BLaER1 treated with 17β-estradiol and CSF1 and Interleukin-3, amounts not matched to agents 10 nM and 100 nM (cell line): ENCODE results near the gene SYNGR4.

Experiments used
- H3K27ac ChIP-seq, 11 experiments: shearing (Covaris generic); formaldehyde crosslinking; 2 replicates each; pipeline ENCODE4 v1.8.1; 2022
- H3K27me3 ChIP-seq, 11 experiments: shearing (Covaris generic); formaldehyde crosslinking; 2 replicates each; pipeline ENCODE4 v1.8.1; 2022
- H3K36me3 ChIP-seq, 11 experiments: shearing (Covaris generic); formaldehyde crosslinking; 2 replicates each; pipeline ENCODE4 v1.8.1; 2022
- H3K4me1 ChIP-seq, 10 experiments: shearing (Covaris generic); formaldehyde crosslinking; 2 replicates each; pipeline ENCODE4 v1.8.1; 2022
- H3K4me2 ChIP-seq, 11 experiments: shearing (Covaris generic); formaldehyde crosslinking; 2 replicates each; pipeline ENCODE4 v1.8.1; 2022
- H3K4me3 ChIP-seq, 10 experiments: shearing (Covaris generic); formaldehyde crosslinking; 2 replicates each; pipeline ENCODE4 v1.8.1; 2022
- H3K9ac ChIP-seq, 11 experiments: shearing (Covaris generic); formaldehyde crosslinking; 2 replicates each; pipeline ENCODE4 v1.8.1; 2022
- H3K9me3 ChIP-seq, 11 experiments: shearing (Covaris generic); formaldehyde crosslinking; replicated peaks in 1 of 11; 2 replicates each; pipeline ENCODE4 v1.8.1; 2022
- H4K20me1 ChIP-seq, 11 experiments: shearing (Covaris generic); formaldehyde crosslinking; 2 replicates each; pipeline ENCODE4 v1.8.1; 2022
- Cebpa-rat ChIP-seq, 11 experiments: shearing (Covaris generic); IDR thresholded peaks; 2 replicates each; pipeline ENCODE4 v1.8.1; 2022

The SYNGR4 gene

DNA sequence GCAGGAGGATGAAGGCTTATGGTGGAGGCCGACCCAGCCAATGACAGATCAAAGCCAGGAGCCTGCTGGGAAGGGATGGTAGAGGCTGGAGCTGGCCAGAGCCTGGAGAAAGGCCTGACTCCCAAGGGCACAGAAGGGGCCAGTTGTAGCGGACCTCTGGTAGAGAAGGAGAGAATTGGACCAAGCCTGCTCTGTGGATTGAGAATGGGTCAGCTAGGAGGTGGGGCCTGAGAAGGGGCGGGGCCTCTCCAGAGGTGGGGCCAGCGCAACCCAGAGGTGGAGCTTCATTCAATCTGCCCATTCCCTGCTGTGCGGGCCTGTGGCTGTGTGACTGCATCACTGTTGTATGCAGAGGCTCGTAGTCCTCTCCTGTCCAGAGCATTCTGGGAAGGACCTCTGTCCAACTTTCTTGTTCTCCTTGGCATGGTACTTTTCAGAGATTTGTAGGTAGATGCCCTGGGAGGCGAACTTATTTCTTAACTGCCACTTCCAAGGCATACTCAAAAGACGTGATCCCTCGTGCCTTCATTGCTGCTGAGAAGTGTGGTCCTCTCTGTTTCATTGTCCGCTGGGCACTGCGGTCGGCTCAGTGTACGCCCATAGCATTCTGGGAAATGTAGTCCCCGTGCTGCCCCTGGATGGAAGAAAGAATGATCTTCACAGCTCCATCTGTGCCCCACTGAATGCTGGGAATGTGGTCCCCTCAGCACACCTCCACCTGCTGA is 36.0 kb downstream of the SYNGR4 start:
- no peak overlapping the region for H3K27ac ChIP-seq
- peaks cover 44 to 56% (median 51%) of the 10 kb centered on the region in 11 experiments for H3K27me3 ChIP-seq
- no peak overlapping the region for H3K4me3 ChIP-seq
- peak overlapping the region in 7 of 11 experiments; percentile 8 to 56 (median 14); a peak in 5 of 22 replicates for H3K4me2 ChIP-seq
- no peak for TF ChIP-seq Cebpa-rat (IDR thresholded peaks at IDR 0.05)
- H3K9ac ChIP-seq = no peak overlapping the region
- no peaks in the 10 kb centered on the region for H3K36me3 ChIP-seq
- peaks cover 2 to 52% (median 37%) of the 10 kb centered on the region in 10 experiments; a peak in 18 of 20 replicates for H3K4me1 ChIP-seq
- peaks cover 0 to 14% (median 0%) of the 10 kb centered on the region in 11 experiments; a peak in 3 of 22 replicates for H4K20me1 ChIP-seq
- peaks cover 0 to 17% (median 7%) of the 10 kb centered on the region in 11 experiments; a peak in 14 of 22 replicates for H3K9me3 ChIP-seq

DNA sequence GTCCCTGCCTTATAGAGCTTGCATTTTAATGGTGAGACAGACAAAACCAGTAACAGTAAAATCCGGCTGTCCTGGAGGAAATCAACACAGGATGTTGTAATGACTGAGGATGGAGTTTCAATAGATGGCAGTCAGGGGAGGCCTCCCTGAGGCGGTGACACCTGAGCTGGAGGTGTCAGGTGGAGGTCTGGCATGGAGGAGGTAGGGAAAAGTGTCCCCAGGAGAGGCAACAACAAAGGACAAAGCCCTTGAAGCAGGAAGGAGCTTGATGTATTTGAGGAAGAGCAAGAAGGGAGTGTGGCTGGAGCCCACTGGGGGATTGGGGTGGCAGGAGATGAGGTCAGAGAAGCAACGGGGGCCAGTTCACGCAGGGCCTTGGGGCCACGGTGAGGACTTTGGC is 37.1 kb downstream of the SYNGR4 start:
- peaks cover 6 to 45% (median 26%) of the 10 kb centered on the region in 10 experiments; a peak in 18 of 20 replicates for H3K4me1 ChIP-seq
- no peak overlapping the region for H3K4me3 ChIP-seq
- peak overlapping the region in 8 of 11 experiments; percentile 18 to 56 (median 33); a peak in 14 of 22 replicates for H3K4me2 ChIP-seq
- H3K36me3 ChIP-seq = no peaks in the 10 kb centered on the region
- H3K9ac ChIP-seq = no peak overlapping the region
- H3K27ac ChIP-seq = no peak overlapping the region
- H3K27me3 ChIP-seq = peaks cover 32 to 45% (median 40%) of the 10 kb centered on the region in 11 experiments
- peaks cover 0 to 6% (median 0%) of the 10 kb centered on the region in 11 experiments; a peak in 2 of 22 replicates for H4K20me1 ChIP-seq
- peaks cover 0 to 17% (median 7%) of the 10 kb centered on the region in 11 experiments; a peak in 14 of 22 replicates for H3K9me3 ChIP-seq
- TF ChIP-seq Cebpa-rat (IDR thresholded peaks at IDR 0.05) = no peak

DNA sequence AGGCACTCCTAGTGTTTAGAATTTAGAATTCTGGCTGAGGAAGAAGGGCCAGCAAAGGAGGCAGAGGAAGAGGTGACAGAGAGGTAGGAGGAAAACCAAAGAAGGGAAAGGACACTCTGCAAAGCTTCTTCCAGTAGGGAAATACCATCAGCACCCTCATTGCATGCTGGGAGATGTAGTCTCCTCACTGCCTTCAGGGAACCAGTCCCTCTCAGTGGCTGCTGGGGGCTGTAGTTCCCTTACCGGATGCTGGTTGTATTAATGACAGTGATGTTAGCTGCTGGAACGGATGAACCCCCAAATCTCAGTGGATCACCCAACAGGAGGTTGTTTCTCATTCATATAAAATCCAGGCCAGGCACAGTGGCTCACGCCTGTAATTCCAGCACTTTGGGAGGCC is 39.4 kb downstream of the SYNGR4 start:
- Histone ChIP-seq H3K36me3 (no peaks in the 10 kb centered on the region), H3K4me1 (peaks cover 5 to 33% (median 15%) of the 10 kb centered on the region in 10 experiments; a peak in 18 of 20 replicates), H4K20me1 (no peaks in the 10 kb centered on the region), H3K4me3 (no peak overlapping the region), H3K27me3 (peaks cover 9 to 22% (median 16%) of the 10 kb centered on the region in 11 experiments), H3K9me3 (peaks cover 0 to 13% (median 7%) of the 10 kb centered on the region in 11 experiments; a peak in 14 of 22 replicates), H3K27ac (no peak overlapping the region), H3K4me2 (peak overlapping the region in 4 of 11 experiments; percentile 4 to 33 (median 17); a peak in 4 of 22 replicates), H3K9ac (no peak overlapping the region)
- TF ChIP-seq Cebpa-rat (IDR thresholded peaks at IDR 0.05) = no peak

DNA sequence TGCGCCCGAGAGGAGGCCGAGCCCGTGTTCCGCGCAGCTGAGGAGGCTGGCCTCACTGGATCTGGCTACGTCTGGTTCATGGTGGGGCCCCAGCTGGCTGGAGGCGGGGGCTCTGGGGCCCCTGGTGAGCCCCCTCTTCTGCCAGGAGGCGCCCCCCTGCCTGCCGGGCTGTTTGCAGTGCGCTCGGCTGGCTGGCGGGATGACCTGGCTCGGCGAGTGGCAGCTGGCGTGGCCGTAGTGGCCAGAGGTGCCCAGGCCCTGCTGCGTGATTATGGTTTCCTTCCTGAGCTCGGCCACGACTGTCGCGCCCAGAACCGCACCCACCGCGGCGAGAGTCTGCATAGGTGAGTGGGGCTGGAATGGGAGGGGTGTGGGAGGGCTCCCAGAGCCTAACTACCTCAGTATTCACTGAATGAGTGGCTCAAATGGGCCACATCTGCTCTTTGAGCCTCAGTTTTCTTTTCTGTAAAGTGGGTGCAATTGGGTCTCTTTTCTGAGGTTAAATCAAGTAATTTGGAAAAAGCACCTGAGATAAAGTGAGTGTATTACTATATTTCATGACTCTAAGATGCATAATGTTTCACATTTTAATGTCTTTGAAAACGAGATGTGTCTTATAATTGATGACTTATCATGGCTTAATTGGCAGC is 41.0 kb downstream of the SYNGR4 start:
- peaks cover 0 to 6% (median 0%) of the 10 kb centered on the region in 11 experiments; a peak in 8 of 22 replicates for H3K9me3 ChIP-seq
- peaks cover 5 to 25% (median 12%) of the 10 kb centered on the region in 10 experiments; a peak in 16 of 20 replicates for H3K4me1 ChIP-seq
- no peak for TF ChIP-seq Cebpa-rat (IDR thresholded peaks at IDR 0.05)
- H3K9ac ChIP-seq = no peak overlapping the region
- H3K4me2 ChIP-seq = no peak overlapping the region
- H3K36me3 ChIP-seq = no peaks in the 10 kb centered on the region
- H4K20me1 ChIP-seq = no peaks in the 10 kb centered on the region
- no peak overlapping the region for H3K27ac ChIP-seq
- H3K4me3 ChIP-seq = no peak overlapping the region
- peaks cover 0 to 7% (median 2%) of the 10 kb centered on the region in 11 experiments; a peak in 10 of 22 replicates for H3K27me3 ChIP-seq

DNA sequence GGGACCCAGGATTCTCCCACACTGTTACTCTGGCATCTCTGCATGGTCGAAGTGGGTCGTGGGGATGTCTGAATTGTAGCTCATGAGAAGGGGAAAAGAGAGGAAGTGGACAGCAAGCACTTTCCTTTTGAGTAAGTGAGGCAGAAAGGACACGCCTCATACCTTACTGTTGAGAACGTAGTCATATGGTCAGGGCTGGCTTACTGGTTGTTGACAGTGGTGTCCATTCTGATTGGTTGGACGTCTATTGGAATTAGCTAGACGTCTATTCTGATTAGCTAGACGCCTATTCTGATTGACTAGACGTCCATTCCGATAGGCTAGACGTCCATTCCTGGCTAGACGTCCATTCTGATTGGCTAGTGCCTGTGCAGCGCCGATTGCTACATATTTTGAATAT is 41.7 kb downstream of the SYNGR4 start:
- no peak for TF ChIP-seq Cebpa-rat (IDR thresholded peaks at IDR 0.05)
- peak overlapping the region in 3 of 11 experiments; percentile 6 to 13 (median 8); a peak in 4 of 22 replicates for H3K4me2 ChIP-seq
- no peak overlapping the region for H3K4me3 ChIP-seq
- H3K4me1 ChIP-seq = peaks cover 5 to 20% (median 8%) of the 10 kb centered on the region in 10 experiments; a peak in 15 of 20 replicates
- no peaks in the 10 kb centered on the region for H4K20me1 ChIP-seq
- no peak overlapping the region for H3K27ac ChIP-seq
- H3K27me3 ChIP-seq = 0 out of 22 replicates have a peak, but pooled peaks cover 0 to 4% (median 0%) of the 10 kb centered on the region in 11 experiments
- no peaks in the 10 kb centered on the region for H3K36me3 ChIP-seq
- no peak overlapping the region for H3K9ac ChIP-seq
- H3K9me3 ChIP-seq = 0 out of 22 replicates have a peak, but pooled peaks cover 0 to 6% (median 0%) of the 10 kb centered on the region in 11 experiments

DNA sequence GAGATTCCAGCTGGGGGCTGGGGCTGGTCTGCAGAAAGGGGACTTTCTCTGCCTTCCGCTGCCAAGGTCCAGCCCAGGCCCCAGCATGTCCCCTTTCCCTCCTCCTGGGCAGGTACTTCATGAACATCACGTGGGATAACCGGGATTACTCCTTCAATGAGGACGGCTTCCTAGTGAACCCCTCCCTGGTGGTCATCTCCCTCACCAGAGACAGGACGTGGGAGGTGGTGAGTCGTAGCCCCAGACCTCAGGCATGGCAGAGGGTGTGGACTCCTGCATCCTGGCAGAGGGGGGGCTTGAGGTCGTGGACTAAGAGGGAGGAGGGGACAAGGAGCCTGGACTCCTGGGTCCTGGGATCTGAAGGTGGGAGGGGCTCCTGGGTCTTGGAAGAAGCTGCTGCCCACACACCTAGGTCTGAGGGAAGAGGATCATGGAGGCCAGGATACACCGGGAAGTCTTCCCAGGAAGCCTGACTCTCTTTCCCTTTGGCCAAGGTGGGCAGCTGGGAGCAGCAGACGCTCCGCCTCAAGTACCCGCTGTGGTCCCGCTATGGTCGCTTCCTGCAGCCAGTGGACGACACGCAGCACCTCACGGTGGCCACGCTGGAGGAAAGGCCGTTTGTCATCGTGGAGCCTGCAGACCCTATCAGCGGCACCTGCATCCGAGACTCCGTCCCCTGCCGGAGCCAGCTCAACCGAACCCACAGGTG is 49.9 kb downstream of the SYNGR4 start:
- TF ChIP-seq Cebpa-rat (IDR thresholded peaks at IDR 0.05) = no peak
- H3K4me1 ChIP-seq = peaks cover 36 to 55% (median 51%) of the 10 kb centered on the region in 10 experiments
- no peaks in the 10 kb centered on the region for H3K36me3 ChIP-seq
- peak overlapping the region; percentile 73 to 88 (median 83) for H3K4me2 ChIP-seq
- peak overlapping the region in 1 of 11 experiments; percentile 33; a peak in 1 of 22 replicates for H3K9ac ChIP-seq
- H3K27me3 ChIP-seq = peaks cover 13 to 30% (median 21%) of the 10 kb centered on the region in 11 experiments
- no peak overlapping the region; a peak in 1 of 22 replicates for H3K27ac ChIP-seq
- H3K9me3 ChIP-seq = no peaks in the 10 kb centered on the region
- no peaks in the 10 kb centered on the region; a peak in 1 of 22 replicates for H4K20me1 ChIP-seq
- H3K4me3 ChIP-seq = peak overlapping the region in 3 of 10 experiments; percentile 14 to 51 (median 22); a peak in 2 of 20 replicates

DNA sequence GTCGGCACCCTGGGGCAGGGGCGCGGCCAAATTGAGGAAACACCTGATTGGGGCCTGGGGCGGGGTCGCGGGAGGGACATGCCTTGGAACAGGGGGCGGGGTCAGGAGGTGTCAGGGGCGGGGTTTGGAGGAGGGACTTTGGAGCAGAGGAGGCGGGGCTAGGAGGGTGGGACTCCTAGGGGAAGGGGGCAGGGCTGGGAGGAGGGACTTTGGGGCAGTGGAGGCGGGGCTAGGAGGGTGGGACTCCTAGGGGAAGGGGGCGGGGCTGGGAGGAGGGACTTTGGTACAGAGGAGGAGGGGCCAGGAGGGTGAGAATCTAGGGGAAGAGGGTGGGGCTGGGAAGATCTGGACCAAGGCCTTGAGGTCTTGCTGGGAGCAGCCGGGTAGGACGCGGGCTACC is 51.2 kb downstream of the SYNGR4 start:
- H3K9me3 ChIP-seq = no peaks in the 10 kb centered on the region
- no peak overlapping the region for H3K9ac ChIP-seq
- peaks cover 13 to 30% (median 21%) of the 10 kb centered on the region in 11 experiments for H3K27me3 ChIP-seq
- TF ChIP-seq Cebpa-rat (IDR thresholded peaks at IDR 0.05) = no peak
- no peak overlapping the region for H3K27ac ChIP-seq
- H3K36me3 ChIP-seq = no peaks in the 10 kb centered on the region
- peak overlapping the region; percentile 73 to 88 (median 83) for H3K4me2 ChIP-seq
- no peaks in the 10 kb centered on the region; a peak in 1 of 22 replicates for H4K20me1 ChIP-seq
- peaks cover 37 to 60% (median 54%) of the 10 kb centered on the region in 10 experiments for H3K4me1 ChIP-seq
- H3K4me3 ChIP-seq = peak overlapping the region in 7 of 10 experiments; percentile 32 to 51 (median 43); a peak in 11 of 20 replicates

DNA sequence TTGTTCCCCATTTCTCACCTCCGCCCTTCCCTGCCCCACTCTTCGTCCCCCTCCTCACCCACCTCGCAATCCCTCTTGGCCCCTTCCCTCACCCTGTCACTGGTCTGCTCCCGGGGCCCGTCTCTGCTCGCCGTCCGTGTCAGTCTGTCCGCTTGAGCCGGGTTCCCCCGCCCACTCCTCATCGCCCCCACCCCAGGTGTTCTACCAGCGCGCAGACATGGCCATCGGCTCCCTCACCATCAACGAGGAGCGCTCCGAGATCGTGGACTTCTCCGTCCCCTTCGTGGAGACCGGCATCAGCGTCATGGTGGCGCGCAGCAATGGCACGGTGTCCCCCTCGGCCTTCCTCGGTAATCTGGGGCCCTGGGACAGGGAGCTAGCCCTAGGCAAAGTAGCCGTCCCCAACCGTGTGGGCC is 51.6 kb downstream of the SYNGR4 start:
- Histone ChIP-seq H3K4me3 (peak overlapping the region in 3 of 10 experiments; percentile 28 to 42 (median 41); a peak in 3 of 20 replicates), H3K9ac (no peak overlapping the region), H4K20me1 (no peaks in the 10 kb centered on the region; a peak in 1 of 22 replicates), H3K27ac (no peak overlapping the region), H3K27me3 (peaks cover 13 to 30% (median 21%) of the 10 kb centered on the region in 11 experiments), H3K9me3 (no peaks in the 10 kb centered on the region), H3K4me1 (peaks cover 37 to 60% (median 54%) of the 10 kb centered on the region in 10 experiments), H3K4me2 (peak overlapping the region; percentile 53 to 72 (median 68)), H3K36me3 (no peaks in the 10 kb centered on the region)
- no peak for TF ChIP-seq Cebpa-rat (IDR thresholded peaks at IDR 0.05)
